HEK293 (cell line): ENCODE results near the gene RPS23.

Experiments used
- CTCF ChIA-PET: fragments of 350-600 bp; formaldehyde crosslinking; extraction: SDS; loops from one replicate; lab custom pipeline; 2021; ENCODE audit warnings: antibody characterized with exemption; lab: Yijun Ruan, JAX
- POLR2A ChIA-PET: fragments of 300-600 bp; formaldehyde crosslinking; extraction: SDS; loops from one replicate; lab custom pipeline; 2020; ENCODE audit warnings: antibody characterized with exemption, inconsistent platforms; lab: Yijun Ruan, JAX
- H3K27ac ChIP-seq: fragments of 200-500 bp; sonication (Bioruptor generic); 2 replicates; pipeline ENCODE4 v1.5.1; 2014; ENCODE audit warnings: low read depth, low read length, control low read depth, inconsistent platforms; ENCODE audit errors: extremely low read depth
- H3K36me3 ChIP-seq, 2 experiments: fragments of 200-500 bp in 1 of 2; sonication (Bioruptor generic) in 1 of 2; 1 replicate in 1 of 2; 2 replicates in 1 of 2; pipeline ENCODE4 v1.5.1; 2014 to 2017; ENCODE audit warnings: inconsistent platforms in 2 of 2, low read length in 2 of 2; ENCODE audit not compliant: control insufficient read depth in 2 of 2, insufficient read depth in 1 of 2
- H3K4me1 ChIP-seq: fragments of 200-500 bp; sonication (Bioruptor generic); 2 replicates; pipeline ENCODE4 v1.5.1; 2014; ENCODE audit warnings: mild to moderate bottlenecking, low read length, inconsistent platforms; ENCODE audit not compliant: control insufficient read depth, insufficient read depth
- H3K4me3 ChIP-seq: 2 replicates; pipeline ENCODE4 v1.5.1; 2011; ENCODE audit warnings: low read depth, mild to moderate bottlenecking, control low read depth, low read length, moderate library complexity
- H3K9me3 ChIP-seq: fragments of 200-500 bp; sonication (Bioruptor generic); 2 replicates; pipeline ENCODE4 v1.5.1; 2014; ENCODE audit warnings: low read depth, low read length, inconsistent platforms; ENCODE audit not compliant: control insufficient read depth, insufficient read depth
- GFI1B ChIP-seq: fragments of 450-650 bp; formaldehyde crosslinking; IDR thresholded peaks from 2 replicates; pipeline ENCODE4 v1.5.1; 2016; ENCODE audit warnings: missing biosample characterization, missing genetic modification characterization
- HOXC10 ChIP-seq: sonication (generic); formaldehyde crosslinking; IDR thresholded peaks from 2 replicates; pipeline ENCODE4 v1.8.1; 2023; ENCODE audit warnings: mild to moderate bottlenecking, missing genetic modification reagents
- KLF8 ChIP-seq: fragments of 450-650 bp; formaldehyde crosslinking; IDR thresholded peaks from 2 replicates; pipeline ENCODE4 v1.5.1; 2016; ENCODE audit warnings: missing biosample characterization, missing genetic modification characterization
- ZNF202 ChIP-seq: fragments of 450-650 bp; formaldehyde crosslinking; IDR thresholded peaks from 2 replicates; pipeline ENCODE4 v1.5.1; 2016; ENCODE audit warnings: missing biosample characterization, missing genetic modification characterization, borderline replicate concordance
- ZNF391 ChIP-seq: fragments of 450-650 bp; formaldehyde crosslinking; IDR thresholded peaks from 2 replicates; pipeline ENCODE4 v1.5.1; 2016; ENCODE audit warnings: low read depth, missing biosample characterization, missing genetic modification characterization, borderline replicate concordance
- ZNF416 ChIP-seq: fragments of 450-650 bp; formaldehyde crosslinking; IDR thresholded peaks from 2 replicates; pipeline ENCODE4 v1.5.1; 2016; ENCODE audit warnings: missing biosample characterization, missing genetic modification characterization
- ZNF510 ChIP-seq: fragments of 450-650 bp; formaldehyde crosslinking; IDR thresholded peaks from 2 replicates; pipeline ENCODE4 v1.5.1; 2018; ENCODE audit warnings: mild to moderate bottlenecking, missing genetic modification characterization, missing biosample characterization; ENCODE audit not compliant: insufficient replicate concordance
- ZNF518A ChIP-seq: fragments of 450-650 bp; formaldehyde crosslinking; conservative IDR thresholded peaks from 2 replicates; pipeline ENCODE4 v1.5.1; 2016; ENCODE audit warnings: low read depth, missing biosample characterization, missing genetic modification characterization
- ZNF530 ChIP-seq: fragments of 450-650 bp; formaldehyde crosslinking; IDR thresholded peaks from 2 replicates; pipeline ENCODE4 v1.5.1; 2016; ENCODE audit warnings: low read depth, missing biosample characterization, missing genetic modification characterization
- ZNF585B ChIP-seq: fragments of 450-650 bp; formaldehyde crosslinking; IDR thresholded peaks from 2 replicates; pipeline ENCODE4 v1.5.1; 2016; ENCODE audit warnings: missing biosample characterization, missing genetic modification characterization
- ZNF660 ChIP-seq: fragments of 450-650 bp; IDR thresholded peaks from 2 replicates; pipeline ENCODE4 v1.5.1; 2018; ENCODE audit warnings: missing biosample characterization, mild to moderate bottlenecking, missing genetic modification characterization
- ZNF670 ChIP-seq: fragments of 450-650 bp; formaldehyde crosslinking; IDR thresholded peaks from 2 replicates; pipeline ENCODE4 v1.5.1; 2016; ENCODE audit warnings: missing biosample characterization, missing genetic modification characterization, low read depth
- TF ChIP-seq, protein P1 (sequence below): fragments of 450-650 bp; formaldehyde crosslinking; IDR thresholded peaks from 2 replicates; pipeline ENCODE4 v1.5.1; 2016; ENCODE audit warnings: missing biosample characterization, missing genetic modification characterization, low read depth
- TF ChIP-seq, protein P2 (sequence below): fragments of 450-650 bp; formaldehyde crosslinking; IDR thresholded peaks from 2 replicates; pipeline ENCODE4 v1.5.1; 2016; ENCODE audit warnings: missing biosample characterization, missing genetic modification characterization
- TF ChIP-seq, protein P3 (sequence below): fragments of 450-650 bp; formaldehyde crosslinking; IDR thresholded peaks from 2 replicates; pipeline ENCODE4 v1.5.1; 2016; ENCODE audit warnings: missing biosample characterization, missing genetic modification characterization
- TF ChIP-seq, protein P4 (sequence below): fragments of 450-650 bp; formaldehyde crosslinking; IDR thresholded peaks from 2 replicates; pipeline ENCODE4 v1.5.1; 2016; ENCODE audit warnings: missing biosample characterization, missing genetic modification characterization

RPS23 gene

DNA sequence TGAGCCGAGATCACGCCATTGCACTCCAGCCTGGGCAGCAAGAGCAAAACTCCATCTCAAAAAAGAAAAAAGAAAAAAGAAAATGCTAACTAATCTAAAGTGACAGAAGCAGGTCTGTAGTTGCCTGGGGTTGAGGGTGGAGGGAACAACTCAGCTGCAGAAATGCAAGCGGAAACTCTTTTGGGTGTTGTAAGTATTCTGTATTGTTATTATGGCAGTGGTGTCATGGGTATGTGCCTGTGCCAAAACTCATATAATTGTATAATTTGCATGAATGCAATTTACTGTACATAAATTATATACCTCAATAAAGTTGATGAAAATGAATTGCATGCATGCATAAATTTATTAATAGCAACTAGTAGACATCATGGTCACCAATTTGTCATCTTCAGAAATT is 23.0 kb upstream of the RPS23 start:
- H3K27ac ChIP-seq: no peak overlapping the region
- H3K9me3 ChIP-seq: no peaks in the 10 kb centered on the region
- ChIA-PET POLR2A (no interaction called here), CTCF (interaction anchor here (1.5 kb wide), 1 partner anchor 36 kb away, joined by 3 read pairs; no protein-coding TSS in a partner anchor)
- no peak overlapping the region for H3K4me3 ChIP-seq
- no peaks in the 10 kb centered on the region for H3K4me1 ChIP-seq
- peaks cover 0 to 4% of the 10 kb centered on the region in 2 experiments; a peak in 1 of 3 replicates for H3K36me3 ChIP-seq
- TF ChIP-seq ZNF660 (tag by site-specific recombination) (no peak), ZNF585B (no peak), ZNF518A (no peak), GFI1B (tag by site-specific recombination) (no peak), ZNF202 (tag by site-specific recombination) (no peak), ZNF670 (tag by site-specific recombination) (no peak), ZNF416 (tag by site-specific recombination) (no peak), ZNF391 (tag by site-specific recombination) (no peak), ZNF510 (no peak), ZNF530 (no peak), HOXC10 (CRISPR knock-in tag) (no peak), KLF8 (tag by site-specific recombination) (no peak)
- TF ChIP-seq, protein P1, sequence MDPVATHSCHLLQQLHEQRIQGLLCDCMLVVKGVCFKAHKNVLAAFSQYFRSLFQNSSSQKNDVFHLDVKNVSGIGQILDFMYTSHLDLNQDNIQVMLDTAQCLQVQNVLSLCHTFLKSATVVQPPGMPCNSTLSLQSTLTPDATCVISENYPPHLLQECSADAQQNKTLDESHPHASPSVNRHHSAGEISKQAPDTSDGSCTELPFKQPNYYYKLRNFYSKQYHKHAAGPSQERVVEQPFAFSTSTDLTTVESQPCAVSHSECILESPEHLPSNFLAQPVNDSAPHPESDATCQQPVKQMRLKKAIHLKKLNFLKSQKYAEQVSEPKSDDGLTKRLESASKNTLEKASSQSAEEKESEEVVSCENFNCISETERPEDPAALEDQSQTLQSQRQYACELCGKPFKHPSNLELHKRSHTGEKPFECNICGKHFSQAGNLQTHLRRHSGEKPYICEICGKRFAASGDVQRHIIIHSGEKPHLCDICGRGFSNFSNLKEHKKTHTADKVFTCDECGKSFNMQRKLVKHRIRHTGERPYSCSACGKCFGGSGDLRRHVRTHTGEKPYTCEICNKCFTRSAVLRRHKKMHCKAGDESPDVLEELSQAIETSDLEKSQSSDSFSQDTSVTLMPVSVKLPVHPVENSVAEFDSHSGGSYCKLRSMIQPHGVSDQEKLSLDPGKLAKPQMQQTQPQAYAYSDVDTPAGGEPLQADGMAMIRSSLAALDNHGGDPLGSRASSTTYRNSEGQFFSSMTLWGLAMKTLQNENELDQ (tag by site-specific recombination): no peak
- TF ChIP-seq, protein P2, sequence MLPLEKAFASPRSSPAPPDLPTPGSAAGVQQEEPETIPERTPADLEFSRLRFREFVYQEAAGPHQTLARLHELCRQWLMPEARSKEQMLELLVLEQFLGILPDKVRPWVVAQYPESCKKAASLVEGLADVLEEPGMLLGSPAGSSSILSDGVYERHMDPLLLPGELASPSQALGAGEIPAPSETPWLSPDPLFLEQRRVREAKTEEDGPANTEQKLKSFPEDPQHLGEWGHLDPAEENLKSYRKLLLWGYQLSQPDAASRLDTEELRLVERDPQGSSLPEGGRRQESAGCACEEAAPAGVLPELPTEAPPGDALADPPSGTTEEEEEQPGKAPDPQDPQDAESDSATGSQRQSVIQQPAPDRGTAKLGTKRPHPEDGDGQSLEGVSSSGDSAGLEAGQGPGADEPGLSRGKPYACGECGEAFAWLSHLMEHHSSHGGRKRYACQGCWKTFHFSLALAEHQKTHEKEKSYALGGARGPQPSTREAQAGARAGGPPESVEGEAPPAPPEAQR (tag by site-specific recombination): no peak
- TF ChIP-seq, protein P3, sequence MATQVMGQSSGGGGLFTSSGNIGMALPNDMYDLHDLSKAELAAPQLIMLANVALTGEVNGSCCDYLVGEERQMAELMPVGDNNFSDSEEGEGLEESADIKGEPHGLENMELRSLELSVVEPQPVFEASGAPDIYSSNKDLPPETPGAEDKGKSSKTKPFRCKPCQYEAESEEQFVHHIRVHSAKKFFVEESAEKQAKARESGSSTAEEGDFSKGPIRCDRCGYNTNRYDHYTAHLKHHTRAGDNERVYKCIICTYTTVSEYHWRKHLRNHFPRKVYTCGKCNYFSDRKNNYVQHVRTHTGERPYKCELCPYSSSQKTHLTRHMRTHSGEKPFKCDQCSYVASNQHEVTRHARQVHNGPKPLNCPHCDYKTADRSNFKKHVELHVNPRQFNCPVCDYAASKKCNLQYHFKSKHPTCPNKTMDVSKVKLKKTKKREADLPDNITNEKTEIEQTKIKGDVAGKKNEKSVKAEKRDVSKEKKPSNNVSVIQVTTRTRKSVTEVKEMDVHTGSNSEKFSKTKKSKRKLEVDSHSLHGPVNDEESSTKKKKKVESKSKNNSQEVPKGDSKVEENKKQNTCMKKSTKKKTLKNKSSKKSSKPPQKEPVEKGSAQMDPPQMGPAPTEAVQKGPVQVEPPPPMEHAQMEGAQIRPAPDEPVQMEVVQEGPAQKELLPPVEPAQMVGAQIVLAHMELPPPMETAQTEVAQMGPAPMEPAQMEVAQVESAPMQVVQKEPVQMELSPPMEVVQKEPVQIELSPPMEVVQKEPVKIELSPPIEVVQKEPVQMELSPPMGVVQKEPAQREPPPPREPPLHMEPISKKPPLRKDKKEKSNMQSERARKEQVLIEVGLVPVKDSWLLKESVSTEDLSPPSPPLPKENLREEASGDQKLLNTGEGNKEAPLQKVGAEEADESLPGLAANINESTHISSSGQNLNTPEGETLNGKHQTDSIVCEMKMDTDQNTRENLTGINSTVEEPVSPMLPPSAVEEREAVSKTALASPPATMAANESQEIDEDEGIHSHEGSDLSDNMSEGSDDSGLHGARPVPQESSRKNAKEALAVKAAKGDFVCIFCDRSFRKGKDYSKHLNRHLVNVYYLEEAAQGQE (tag by site-specific recombination): no peak
- TF ChIP-seq, protein P4, sequence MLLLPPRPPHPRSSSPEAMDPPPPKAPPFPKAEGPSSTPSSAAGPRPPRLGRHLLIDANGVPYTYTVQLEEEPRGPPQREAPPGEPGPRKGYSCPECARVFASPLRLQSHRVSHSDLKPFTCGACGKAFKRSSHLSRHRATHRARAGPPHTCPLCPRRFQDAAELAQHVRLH (tag by site-specific recombination): no peak
